GM21737 (cell line): ENCODE measurements around the gene ODF2L.
"Not testable (repeated sequence)": the region's sequence is repeated elsewhere in the genome, so short reads cannot be mapped to it uniquely, and the experiment has no call there.

ENCODE experiments used
- ATAC-seq: cut with Tn5 transposase; IDR thresholded peaks from one replicate; pipeline ENCODE4 v1.9.1; 2021; ENCODE audit warnings: mild to moderate bottlenecking, moderate library complexity; ENCODE audit not compliant: unreplicated experiment

ODF2L gene

DNA sequence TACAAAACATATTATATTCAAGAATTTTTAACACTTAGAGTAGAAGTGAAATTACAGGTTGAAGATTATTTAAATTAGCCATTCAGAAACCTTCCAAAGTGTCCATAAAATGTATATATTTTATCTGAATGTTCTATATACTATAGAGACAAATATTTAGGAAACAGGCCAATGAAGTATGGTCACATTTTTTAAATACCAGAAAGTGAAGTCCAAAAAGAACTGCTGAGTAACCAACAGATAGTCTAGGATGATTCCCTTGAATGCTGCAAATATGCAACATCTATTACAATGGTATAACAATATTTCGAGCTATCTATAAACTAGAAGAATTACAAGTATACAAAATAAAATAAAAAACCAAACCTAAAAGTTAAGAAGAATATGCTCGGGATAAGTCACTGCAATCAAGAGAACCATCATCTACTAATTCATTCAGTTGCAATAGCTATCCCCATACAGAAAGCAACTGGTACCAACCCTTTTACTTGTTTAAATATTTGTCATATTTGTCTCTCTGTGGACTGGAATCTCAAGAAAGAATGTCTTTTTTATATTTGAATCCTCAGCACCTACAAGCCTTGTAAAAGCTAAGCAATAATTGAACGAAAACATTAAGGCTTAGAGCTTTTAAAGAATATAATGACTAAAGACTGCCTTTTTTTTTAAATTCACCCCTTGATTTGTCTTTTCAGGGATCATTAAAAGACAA, 8.1 kb downstream of the ODF2L start:
- no peak for ATAC-seq

GRCh38 chr1:86382878-86383277, 13.2 kb downstream of the ODF2L start:
- ATAC-seq = peak; percentile 56

GRCh38 chr1:86381223-86381622, 14.9 kb downstream of the ODF2L start:
- ATAC-seq = no peak

DNA sequence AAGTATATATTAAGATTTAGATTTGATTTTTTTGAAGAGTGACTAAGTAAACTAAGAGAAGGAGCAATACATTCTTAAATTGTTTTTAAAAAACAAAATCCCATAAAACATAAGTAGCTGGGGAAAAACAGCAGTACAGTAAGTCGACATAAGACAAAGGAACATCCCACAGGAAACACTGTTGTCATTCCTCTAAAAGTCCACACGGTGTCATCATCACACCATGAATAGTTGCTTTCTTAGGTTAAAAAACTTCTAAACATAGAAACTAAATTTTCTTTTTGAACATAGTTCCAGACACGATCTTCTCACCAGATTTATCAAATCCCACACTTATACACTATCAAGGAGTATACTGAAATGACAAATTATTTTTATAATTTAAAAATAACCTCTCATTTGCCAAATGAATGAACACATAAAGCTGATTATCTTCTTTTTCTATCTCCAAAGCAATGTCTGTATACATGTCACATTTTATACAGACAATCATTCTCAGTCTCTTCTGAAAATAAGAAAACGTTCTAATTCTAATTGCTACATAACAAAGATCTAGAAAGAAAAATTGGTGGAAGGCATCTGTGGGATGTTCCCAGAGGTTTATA, 15.8 kb downstream of the ODF2L start:
- peak; percentile 81 for ATAC-seq

- ATAC-seq = no peak
Measured at GRCh38 chr1:86378813-86379212, 17.3 kb downstream of the ODF2L start.

DNA sequence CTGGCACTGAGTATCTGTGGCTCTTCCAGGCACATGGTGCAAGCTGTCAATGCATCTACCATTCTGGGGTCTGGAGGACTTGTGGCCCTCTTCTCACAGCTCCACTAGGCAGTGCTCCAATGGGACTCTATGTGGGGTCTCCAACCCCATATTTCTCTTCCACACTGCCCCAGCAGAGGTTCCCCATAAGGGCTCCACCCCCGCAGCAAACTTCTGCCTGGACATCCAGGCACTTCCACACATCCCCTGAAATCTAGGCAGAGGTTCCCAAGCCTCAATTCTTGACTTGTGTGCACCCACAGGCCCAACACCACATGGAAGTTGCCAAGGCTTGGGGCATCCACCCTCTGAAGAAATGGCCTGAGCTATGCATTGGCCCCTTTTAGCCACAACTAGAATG, 18.8 kb downstream of the ODF2L start:
- ATAC-seq = no peak

GRCh38 chr1:86375688-86376087, 20.4 kb downstream of the ODF2L start:
- ATAC-seq = no peak

GRCh38 chr1:86370601-86371022, 25.5 kb downstream of the ODF2L start:
- ATAC-seq = no peak

DNA sequence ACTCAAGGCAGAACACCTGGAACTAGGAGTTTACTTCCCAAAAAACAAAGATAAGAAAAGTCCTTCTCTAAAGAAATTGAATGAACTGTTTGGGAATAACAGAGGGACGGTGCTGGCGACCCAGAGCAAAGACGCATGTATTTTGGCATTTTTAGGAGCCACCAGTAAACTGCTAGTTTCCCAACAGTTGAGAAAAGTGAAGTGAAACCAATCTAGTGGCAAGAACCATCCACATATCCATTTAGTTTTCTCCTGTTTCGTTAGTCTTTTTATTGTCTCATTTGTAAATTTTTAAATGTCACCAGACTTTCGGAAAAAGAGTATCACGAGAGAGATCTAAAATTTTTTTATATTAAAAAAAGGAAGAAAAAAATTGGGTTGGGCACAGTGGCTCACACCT, 30.2 kb downstream of the ODF2L start:
- no peak for ATAC-seq

DNA sequence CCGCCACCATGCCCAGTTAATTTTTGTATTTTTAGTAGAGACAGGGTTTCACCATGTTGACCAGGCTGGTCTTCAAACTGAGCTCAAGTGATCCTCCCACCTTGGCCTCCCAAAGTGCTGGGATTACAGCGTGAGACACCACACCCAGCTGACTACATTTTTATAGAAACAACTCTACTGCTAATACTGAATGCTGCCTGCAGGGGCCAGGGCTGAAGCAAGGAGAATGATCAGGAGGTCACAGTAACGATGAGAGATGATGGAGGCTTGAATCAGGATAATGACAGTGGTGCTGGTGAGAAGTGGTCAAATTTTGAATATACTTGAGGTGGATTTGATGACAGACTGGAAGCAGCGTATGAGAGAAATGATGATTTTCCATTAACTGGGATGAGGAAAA, 33.3 kb downstream of the ODF2L start:
- ATAC-seq = no peak

DNA sequence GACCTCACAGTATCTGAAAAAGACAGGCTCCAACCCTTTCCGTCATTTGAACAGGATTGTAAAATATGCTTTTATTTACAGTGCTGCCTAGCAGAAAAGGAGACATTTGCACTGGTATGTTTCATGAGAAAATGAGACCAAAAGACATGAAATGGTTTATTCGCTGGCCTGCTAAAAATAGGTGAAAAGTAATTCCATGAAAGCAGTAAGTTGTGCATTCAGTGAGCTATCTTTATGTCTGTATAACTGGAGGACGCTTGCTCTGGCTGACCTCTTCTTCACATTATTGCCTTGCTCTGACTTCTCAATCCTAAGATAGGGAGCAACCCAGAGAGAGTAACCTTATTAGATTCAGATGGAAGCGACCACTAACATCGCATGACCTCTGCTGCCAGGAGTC, 38.3 kb downstream of the ODF2L start:
- no peak for ATAC-seq

GRCh38 chr1:86356247-86356646, 39.9 kb downstream of the ODF2L start:
- ATAC-seq = no peak

DNA sequence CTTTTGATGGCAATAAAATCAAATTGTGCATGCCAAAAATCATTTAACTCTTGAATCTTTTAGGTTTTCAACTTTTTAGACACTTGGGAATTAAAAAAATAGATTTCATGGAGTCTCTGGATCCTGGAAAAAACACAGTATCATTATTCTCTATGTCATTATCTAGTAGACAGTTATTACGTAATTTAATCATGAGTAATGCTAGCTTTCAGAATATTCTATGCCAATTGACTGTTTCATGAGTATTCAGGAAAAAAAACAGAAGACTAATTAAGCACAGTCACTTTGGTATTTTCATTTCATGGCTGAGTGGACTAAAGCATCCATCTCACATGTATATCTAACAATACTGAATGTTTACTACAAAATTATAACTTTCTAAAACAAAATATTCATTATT, 44.0 kb downstream of the ODF2L start:
- ATAC-seq = no peak

GRCh38 chr1:86350230-86350629, 45.9 kb downstream of the ODF2L start:
- ATAC-seq = not testable (repeated sequence)

DNA sequence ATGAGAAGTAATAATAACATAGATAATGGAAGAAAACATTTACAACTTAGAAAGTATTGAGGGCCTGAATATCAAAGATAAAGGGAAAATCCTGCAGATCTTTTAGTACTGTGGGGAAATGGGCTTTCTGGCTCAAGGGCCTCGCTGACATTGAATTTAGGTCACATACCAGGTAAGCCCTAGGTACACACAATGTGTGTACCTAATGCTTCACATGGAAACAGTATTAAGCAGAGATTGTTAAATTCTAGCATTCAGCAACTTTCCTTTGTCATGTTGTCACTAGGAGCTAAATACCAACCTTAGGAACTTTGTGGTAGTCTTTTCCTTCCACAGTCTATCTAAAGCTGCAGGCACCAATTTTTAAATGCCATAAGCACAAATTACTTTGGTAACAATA, 49.7 kb downstream of the ODF2L start:
- no peak for ATAC-seq

DNA sequence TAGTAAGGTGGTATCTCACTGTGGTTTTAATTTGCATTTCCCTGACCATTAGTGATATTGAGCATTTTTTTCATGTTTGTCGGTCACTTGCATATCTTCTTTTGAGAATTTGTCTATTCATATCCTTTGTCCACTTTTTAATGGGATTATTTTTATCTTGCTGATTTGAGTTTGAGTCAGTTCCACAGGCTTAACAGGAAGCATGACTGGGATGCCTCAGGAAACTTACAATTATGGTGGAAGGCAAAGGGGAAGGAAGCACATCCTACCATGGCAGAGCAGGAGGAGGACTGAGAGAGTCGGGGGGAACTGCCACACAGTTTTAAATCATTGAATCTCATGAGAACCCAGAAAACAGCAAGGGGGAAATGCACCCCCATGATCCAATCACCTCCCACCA, 51.1 kb downstream of the ODF2L start:
- ATAC-seq = no peak

DNA sequence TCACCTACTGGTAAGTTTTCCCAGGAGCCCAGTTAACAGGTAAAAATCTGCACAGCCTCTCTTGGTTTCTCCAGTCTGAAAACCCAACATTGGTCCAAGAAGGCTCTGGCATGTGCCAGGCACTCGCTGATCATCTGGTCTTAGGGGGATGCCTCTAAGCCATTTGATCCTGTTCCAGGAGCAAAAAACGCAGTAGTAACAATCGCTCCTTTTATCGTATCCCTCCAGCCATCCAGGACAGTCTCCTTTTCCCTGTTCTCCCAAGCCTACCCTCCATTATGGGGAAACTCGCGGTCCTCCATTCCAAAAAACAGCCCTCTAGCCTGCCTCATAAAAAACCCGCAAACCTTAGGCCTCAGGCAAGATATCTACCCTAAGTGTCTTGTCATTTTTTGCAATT, 56.2 kb downstream of the ODF2L start:
- ATAC-seq = no peak

- ATAC-seq = no peak
Measured at GRCh38 chr1:86339014-86339812, 56.9 kb downstream of the ODF2L start.

- no peak for ATAC-seq
Measured at GRCh38 chr1:86335916-86336315, 60.2 kb downstream of the ODF2L start.

DNA sequence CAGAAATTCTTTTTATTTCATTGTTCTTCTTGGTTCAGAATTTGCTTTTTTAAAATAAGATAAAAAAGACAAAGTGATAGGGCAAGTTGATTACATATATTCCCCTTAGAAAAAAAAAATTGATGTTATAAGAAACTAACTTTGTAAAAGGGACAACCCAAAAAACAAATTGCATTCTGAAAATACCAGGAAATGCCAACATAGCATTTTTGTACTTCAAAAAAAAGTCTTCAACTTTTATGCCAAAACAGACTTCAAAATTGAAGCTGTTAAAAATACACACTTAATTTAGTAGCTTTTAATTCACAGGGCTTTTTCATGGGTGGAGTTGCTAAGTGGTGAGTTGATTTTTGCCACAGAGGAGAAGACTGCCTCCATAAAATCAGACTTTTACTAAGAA, 70.9 kb downstream of the ODF2L start:
- ATAC-seq = no peak

GRCh38 chr1:86324130-86324822, 71.8 kb downstream of the ODF2L start:
- ATAC-seq = no peak
